ENCODE data around the gene WDR45B.

DNA sequence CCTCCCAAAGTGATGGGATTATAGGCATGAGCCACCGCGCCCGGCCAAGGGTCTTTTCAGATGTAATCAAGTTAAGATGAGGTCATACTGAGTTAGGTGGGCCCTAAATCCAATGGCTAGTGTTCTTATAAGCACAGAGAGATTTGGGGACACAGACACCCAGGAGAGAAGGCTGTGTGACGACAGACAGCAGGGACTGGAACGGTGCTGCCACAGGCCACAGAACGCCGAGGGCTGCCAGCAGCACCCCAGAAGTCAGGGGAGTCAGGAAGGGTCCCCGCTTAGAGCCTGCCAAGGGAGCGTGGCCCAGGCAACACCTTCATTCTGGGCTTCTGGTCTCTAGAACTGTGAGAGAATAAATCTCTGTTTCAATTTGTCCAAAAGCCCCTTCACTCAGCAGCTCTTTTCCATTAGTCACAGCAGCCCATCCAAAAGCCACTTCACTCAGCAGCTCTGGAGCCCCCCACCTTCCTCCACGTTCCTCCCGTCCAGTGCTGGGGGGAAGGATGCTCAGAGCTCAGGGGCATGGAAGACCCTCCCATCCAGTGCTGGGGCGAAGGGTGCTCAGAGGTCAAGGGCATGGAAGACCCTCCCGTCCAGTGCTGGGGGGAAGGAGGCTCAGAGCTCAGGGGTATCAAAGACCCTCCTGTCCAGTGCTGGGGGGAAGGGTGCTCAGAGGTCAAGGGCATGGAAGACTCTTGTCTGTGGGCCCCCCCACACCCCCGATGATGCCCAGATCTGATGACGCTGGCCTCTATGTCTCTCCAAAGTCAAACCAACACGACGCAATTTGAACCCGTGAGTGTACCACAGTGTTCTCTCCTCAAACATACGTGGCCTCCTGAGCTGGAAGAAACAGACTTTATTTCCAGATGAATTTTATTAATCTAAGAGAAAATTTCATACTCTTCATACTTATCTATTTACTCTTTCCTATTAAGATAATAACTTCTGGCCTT lies 38.4 kb upstream of the WDR45B start:
- TF ChIP-seq, protein P1, sequence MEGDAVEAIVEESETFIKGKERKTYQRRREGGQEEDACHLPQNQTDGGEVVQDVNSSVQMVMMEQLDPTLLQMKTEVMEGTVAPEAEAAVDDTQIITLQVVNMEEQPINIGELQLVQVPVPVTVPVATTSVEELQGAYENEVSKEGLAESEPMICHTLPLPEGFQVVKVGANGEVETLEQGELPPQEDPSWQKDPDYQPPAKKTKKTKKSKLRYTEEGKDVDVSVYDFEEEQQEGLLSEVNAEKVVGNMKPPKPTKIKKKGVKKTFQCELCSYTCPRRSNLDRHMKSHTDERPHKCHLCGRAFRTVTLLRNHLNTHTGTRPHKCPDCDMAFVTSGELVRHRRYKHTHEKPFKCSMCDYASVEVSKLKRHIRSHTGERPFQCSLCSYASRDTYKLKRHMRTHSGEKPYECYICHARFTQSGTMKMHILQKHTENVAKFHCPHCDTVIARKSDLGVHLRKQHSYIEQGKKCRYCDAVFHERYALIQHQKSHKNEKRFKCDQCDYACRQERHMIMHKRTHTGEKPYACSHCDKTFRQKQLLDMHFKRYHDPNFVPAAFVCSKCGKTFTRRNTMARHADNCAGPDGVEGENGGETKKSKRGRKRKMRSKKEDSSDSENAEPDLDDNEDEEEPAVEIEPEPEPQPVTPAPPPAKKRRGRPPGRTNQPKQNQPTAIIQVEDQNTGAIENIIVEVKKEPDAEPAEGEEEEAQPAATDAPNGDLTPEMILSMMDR (IDR thresholded peaks at IDR 0.05) = no peak
- no peak for TF ChIP-seq POLR2A (IDR thresholded peaks at IDR 0.05)

Data from body of pancreas (tissue), 4 donors.